ENCODE data around the gene PLCG2. TPM values are rescaled to one million over a fixed set of nuclear protein-coding genes. Genes with fewer than 3 reads are reported as not detected.

PLCG2 gene
- total and polyA plus RNA-seq, 2 experiments from 2014 or later = 2.5 to 5.0 TPM

GRCh38 chr16:81785138-81785924 is 6.2 kb downstream of the PLCG2 start:
- no peak for DNase-seq (ENCODE audit: low spot score)
- Histone ChIP-seq H3K9me2 (replicated peaks; ENCODE audit: insufficient read depth) (no peaks in the 10 kb centered on the region), H3K27ac (no peak overlapping the region), H3K9me3 (ENCODE audit: low read depth) (no peaks in the 10 kb centered on the region), H3K4me1 (ENCODE audit: insufficient read depth) (peaks cover 8% of the 10 kb centered on the region), H3K79me2 (no peaks in the 10 kb centered on the region), H2AFZ (no peak overlapping the region), H3K4me2 (no peak overlapping the region), H3K27me3 (peaks cover 9% of the 10 kb centered on the region), H4K20me1 (ENCODE audit: insufficient read depth, poor library complexity, severe bottlenecking) (no peaks in the 10 kb centered on the region), H3K4me3 (no peak overlapping the region), H3K36me3 (replicated peaks; ENCODE audit: insufficient read depth, low read depth) (no peaks in the 10 kb centered on the region)
- 84% methylated on average over 7 of the region's 7 CpGs for WGBS (ENCODE audit: low lambda C conversion rate, missing lambda C conversion rate)
- TF ChIP-seq EZH2phosphoT487 (IDR thresholded peaks at IDR 0.05; ENCODE audit: low read depth, severe bottlenecking, unreplicated experiment) (no peak), EZH2 (IDR thresholded peaks at IDR 0.05; ENCODE audit: borderline replicate concordance) (no peak), CTCF (IDR thresholded peaks at IDR 0.05; ENCODE audit: poor library complexity) (no peak)

GRCh38 chr16:81786321-81786720 is 7.2 kb downstream of the PLCG2 start:
- Histone ChIP-seq H4K20me1 (ENCODE audit: insufficient read depth, poor library complexity, severe bottlenecking) (no peaks in the 10 kb centered on the region), H3K79me2 (no peaks in the 10 kb centered on the region), H2AFZ (no peak overlapping the region), H3K36me3 (replicated peaks; ENCODE audit: insufficient read depth, low read depth) (no peaks in the 10 kb centered on the region), H3K27me3 (peaks cover 1% of the 10 kb centered on the region), H3K9me2 (replicated peaks; ENCODE audit: insufficient read depth) (no peaks in the 10 kb centered on the region), H3K4me3 (no peak overlapping the region), H3K27ac (no peak overlapping the region), H3K4me2 (no peak overlapping the region), H3K9me3 (ENCODE audit: low read depth) (no peaks in the 10 kb centered on the region), H3K4me1 (ENCODE audit: insufficient read depth) (peaks cover 8% of the 10 kb centered on the region)
- DNase-seq (ENCODE audit: low spot score) = no peak
- WGBS (ENCODE audit: low lambda C conversion rate, missing lambda C conversion rate) = 47% methylated on average over 6 of the region's 6 CpGs
- TF ChIP-seq EZH2 (IDR thresholded peaks at IDR 0.05; ENCODE audit: borderline replicate concordance) (no peak), EZH2phosphoT487 (IDR thresholded peaks at IDR 0.05; ENCODE audit: low read depth, severe bottlenecking, unreplicated experiment) (no peak), CTCF (IDR thresholded peaks at IDR 0.05; ENCODE audit: poor library complexity) (no peak)

- Histone ChIP-seq H2AFZ (no peak overlapping the region), H3K4me2 (no peak overlapping the region), H3K79me2 (no peaks in the 10 kb centered on the region), H3K4me3 (no peak overlapping the region), H4K20me1 (ENCODE audit: insufficient read depth, poor library complexity, severe bottlenecking) (no peaks in the 10 kb centered on the region), H3K4me1 (ENCODE audit: insufficient read depth) (peaks cover 8% of the 10 kb centered on the region), H3K27me3 (no peaks in the 10 kb centered on the region), H3K27ac (no peak overlapping the region), H3K36me3 (replicated peaks; ENCODE audit: insufficient read depth, low read depth) (no peaks in the 10 kb centered on the region), H3K9me2 (replicated peaks; ENCODE audit: insufficient read depth) (no peaks in the 10 kb centered on the region), H3K9me3 (ENCODE audit: low read depth) (no peaks in the 10 kb centered on the region)
- TF ChIP-seq CTCF (IDR thresholded peaks at IDR 0.05; ENCODE audit: poor library complexity) (no peak), EZH2 (IDR thresholded peaks at IDR 0.05; ENCODE audit: borderline replicate concordance) (no peak), EZH2phosphoT487 (IDR thresholded peaks at IDR 0.05; ENCODE audit: low read depth, severe bottlenecking, unreplicated experiment) (no peak)
- no peak for DNase-seq (ENCODE audit: low spot score)
- 55% methylated on average over 2 of the region's 2 CpGs for WGBS (ENCODE audit: low lambda C conversion rate, missing lambda C conversion rate)
These were observed 7.8 kb downstream of the PLCG2 start for GRCh38 chr16:81786868-81787267.
